Heart left ventricle (tissue), 13 donors: Measurements from ENCODE around the gene ARHGEF11.

Experiments used
- POLR2A ChIP-seq, 2 donors: fragments of 450-650 bp; IDR thresholded peaks; one replicate each; pipeline ENCODE4 v1.6.1; 2017; ENCODE audit warnings: antibody characterized with exemption in 2 of 2, mild to moderate bottlenecking in 2 of 2, moderate library complexity in 2 of 2
- TF ChIP-seq, protein P1 (sequence below), 12 donors: fragments of 200-600 bp; sonication (generic) in 4 of 12; IDR thresholded peaks; one replicate each; pipeline versions ENCODE4 v1.5.0 to v1.8.0; 2018 to 2022; ENCODE audit warnings: antibody characterized with exemption in 12 of 12, mild to moderate bottlenecking in 5 of 12
- donor health status: ischemic (EF 13 %, LVEDD 7.1; RV severe dilation, severe dysfunction).
- donor health status: DM: no; HTN: yes; CAD: no.
- donor health status: DM: no; HTN: no; CAD: no.
- donor health status: ischemic (EF 25% LVEDD 6.9; RV normal size, moderate dysfunction).
- donor health status: ischemic (EF 25% LVEDD 5.7; RV mildly dilated, moderate dysfunction).
- donor health status: ischemic (EF 35%, LVEDD 5.7; RV mildly dilated, moderate dysfunction).
- donor health status: nonischemic (EF 11% LVEDD 7.7; RV severe dilation, severe dysfunction).
- donor health status: DM: yes; HTN: yes; CAD: no.
- donor health status: PGD.
- donor health status: ischemic (EF 29% LVEDD 5.4; RV normal size, mild dysfunction).
- donor health status: nonischemic (EF 23%, LVEDD 6.1; RV moderate dilation, normal function).

- TF ChIP-seq, protein P1, sequence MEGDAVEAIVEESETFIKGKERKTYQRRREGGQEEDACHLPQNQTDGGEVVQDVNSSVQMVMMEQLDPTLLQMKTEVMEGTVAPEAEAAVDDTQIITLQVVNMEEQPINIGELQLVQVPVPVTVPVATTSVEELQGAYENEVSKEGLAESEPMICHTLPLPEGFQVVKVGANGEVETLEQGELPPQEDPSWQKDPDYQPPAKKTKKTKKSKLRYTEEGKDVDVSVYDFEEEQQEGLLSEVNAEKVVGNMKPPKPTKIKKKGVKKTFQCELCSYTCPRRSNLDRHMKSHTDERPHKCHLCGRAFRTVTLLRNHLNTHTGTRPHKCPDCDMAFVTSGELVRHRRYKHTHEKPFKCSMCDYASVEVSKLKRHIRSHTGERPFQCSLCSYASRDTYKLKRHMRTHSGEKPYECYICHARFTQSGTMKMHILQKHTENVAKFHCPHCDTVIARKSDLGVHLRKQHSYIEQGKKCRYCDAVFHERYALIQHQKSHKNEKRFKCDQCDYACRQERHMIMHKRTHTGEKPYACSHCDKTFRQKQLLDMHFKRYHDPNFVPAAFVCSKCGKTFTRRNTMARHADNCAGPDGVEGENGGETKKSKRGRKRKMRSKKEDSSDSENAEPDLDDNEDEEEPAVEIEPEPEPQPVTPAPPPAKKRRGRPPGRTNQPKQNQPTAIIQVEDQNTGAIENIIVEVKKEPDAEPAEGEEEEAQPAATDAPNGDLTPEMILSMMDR (IDR thresholded peaks at IDR 0.05): no peak
- TF ChIP-seq POLR2A (IDR thresholded peaks at IDR 0.05): no peak
Measured at GRCh38 chr1:157088607-157089006, 43.1 kb upstream of the ARHGEF11 start.
